NT2/D1 (cell line): ENCODE measurements around the gene MARK3.

Experiments used
- YY1 ChIP-seq: IDR thresholded peaks from 2 replicates; pipeline ENCODE4 v1.6.1; 2011; ENCODE audit not compliant: insufficient read length, insufficient read depth
- ZNF274 ChIP-seq: IDR thresholded peaks from 2 replicates; pipeline ENCODE4 v1.6.1; 2011; ENCODE audit warnings: mild to moderate bottlenecking, low read depth, low read length

DNA sequence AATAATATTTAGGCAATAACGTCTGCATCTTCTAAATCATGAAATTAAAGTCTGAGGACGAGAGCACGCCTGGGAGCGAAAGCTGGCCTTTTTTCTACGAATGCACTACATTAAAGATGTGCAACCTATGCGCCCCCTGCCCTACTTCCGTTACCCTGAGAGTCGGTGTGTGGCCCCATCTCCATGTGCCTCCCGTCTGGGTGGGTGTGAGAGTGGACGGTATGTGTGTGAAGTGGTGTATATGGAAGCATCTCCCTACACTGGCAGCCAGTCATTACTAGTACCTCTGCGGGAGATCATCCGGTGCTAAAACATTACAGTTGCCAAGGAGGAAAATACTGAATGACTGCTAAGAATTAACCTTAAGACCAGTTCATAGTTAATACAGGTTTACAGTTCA is 118.1 kb downstream of the MARK3 start:
- no peak for TF ChIP-seq ZNF274
- TF ChIP-seq YY1 = no peak
